ENCODE data around the gene CAPN5.

CAPN5 gene

DNA sequence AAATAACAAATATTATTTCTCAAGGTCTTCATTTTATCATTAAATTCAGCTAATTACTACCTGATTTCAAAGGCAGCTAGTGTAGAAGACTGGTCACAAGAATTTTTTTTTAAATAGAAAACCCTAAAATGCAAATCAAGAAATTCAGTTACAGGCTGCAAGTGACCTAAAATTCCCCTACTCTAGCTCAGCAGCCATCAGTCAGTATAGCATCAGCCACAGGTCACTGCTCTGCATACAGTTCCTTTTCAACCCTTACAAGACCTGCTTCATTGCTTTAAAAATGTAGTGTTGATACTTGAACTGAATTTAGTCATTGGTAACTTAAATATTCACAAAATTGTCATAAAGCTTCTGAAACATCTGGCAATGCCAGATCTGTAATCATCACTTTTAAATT is 42.0 kb upstream of the CAPN5 start:
- Histone ChIP-seq H3K4me2 (ENCODE audit: insufficient read depth, low read length, poor library complexity, severe bottlenecking) (no peak overlapping the region), H2BK5ac (ENCODE audit: low read length) (no peak overlapping the region), H2BK15ac (ENCODE audit: low read length) (no peak overlapping the region), H2BK12ac (ENCODE audit: low read length) (no peak overlapping the region), H4K8ac (ENCODE audit: low read depth, low read length) (no peak overlapping the region), H2BK120ac (ENCODE audit: low read depth, low read length) (no peak overlapping the region), H3K36me3 (replicated peaks in 1 of 2; ENCODE audit: control insufficient read depth in 2 of 2, insufficient read depth in 2 of 2, low read length in 2 of 2) (no peaks in the 10 kb centered on the region), H3K14ac (ENCODE audit: low read length) (no peak overlapping the region), H4K91ac (ENCODE audit: low read depth, low read length, poor library complexity) (no peak overlapping the region), H3K4me1 (ENCODE audit: control insufficient read depth in 2 of 2, insufficient read depth in 1 of 2, low read depth in 1 of 2, low read length in 2 of 2) (peaks cover 0 to 7% of the 10 kb centered on the region in 2 donors), H3K4me3 (ENCODE audit: low read length in 2 of 2) (no peak overlapping the region), H3K27me3 (ENCODE audit: control insufficient read depth in 3 of 3, insufficient read depth in 3 of 3, low read depth in 1 of 3, low read length in 3 of 3) (no peaks in the 10 kb centered on the region), H3K27ac (replicated peaks; ENCODE audit: low read length) (no peak overlapping the region), H3K4ac (ENCODE audit: low read length) (no peak overlapping the region), H3K79me1 (ENCODE audit: low read depth, low read length) (no peaks in the 10 kb centered on the region), H3K9me3 (replicated peaks in 1 of 2; ENCODE audit: control insufficient read depth in 2 of 2, insufficient read depth in 1 of 2, low read depth in 1 of 2, low read length in 2 of 2) (no peaks in the 10 kb centered on the region), H3K9ac (ENCODE audit: low read depth, low read length, poor library complexity) (no peak overlapping the region), H2AFZ (ENCODE audit: low read length) (no peak overlapping the region), H3K23ac (ENCODE audit: low read depth, low read length, poor library complexity) (no peak overlapping the region), H3K18ac (ENCODE audit: low read length) (no peak overlapping the region), H2AK5ac (ENCODE audit: low read depth, low read length) (no peak overlapping the region)
- no peak for DNase-seq (ENCODE audit: low spot score)

DNA sequence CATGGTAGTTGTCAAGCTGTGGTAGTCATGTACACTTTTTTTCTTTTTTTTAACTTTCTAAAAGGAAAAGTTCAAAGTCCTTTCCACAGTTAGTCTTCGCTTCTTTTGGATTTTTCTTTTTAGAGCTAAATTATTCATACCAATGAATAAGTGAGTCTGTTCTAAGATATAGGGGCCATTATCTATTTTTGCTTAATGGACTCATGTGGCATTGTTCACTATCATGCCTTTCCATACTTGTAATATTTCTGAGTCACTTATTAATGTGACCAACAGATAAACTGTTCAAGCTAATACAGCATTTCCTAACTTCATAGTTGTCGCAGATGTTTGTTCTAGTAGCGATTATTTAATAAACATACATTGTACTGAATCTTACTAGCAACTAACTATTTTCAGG is 40.5 kb upstream of the CAPN5 start:
- Histone ChIP-seq H2BK120ac (ENCODE audit: low read depth, low read length) (no peak overlapping the region), H3K18ac (ENCODE audit: low read length) (no peak overlapping the region), H3K4ac (ENCODE audit: low read length) (no peak overlapping the region), H3K4me2 (ENCODE audit: insufficient read depth, low read length, poor library complexity, severe bottlenecking) (no peak overlapping the region), H2BK5ac (ENCODE audit: low read length) (no peak overlapping the region), H2AFZ (ENCODE audit: low read length) (no peak overlapping the region), H3K4me3 (ENCODE audit: low read length in 2 of 2) (no peak overlapping the region), H4K91ac (ENCODE audit: low read depth, low read length, poor library complexity) (no peak overlapping the region), H3K27me3 (ENCODE audit: control insufficient read depth in 3 of 3, insufficient read depth in 3 of 3, low read depth in 1 of 3, low read length in 3 of 3) (no peaks in the 10 kb centered on the region), H3K27ac (replicated peaks; ENCODE audit: low read length) (no peak overlapping the region), H3K4me1 (ENCODE audit: control insufficient read depth in 2 of 2, insufficient read depth in 1 of 2, low read depth in 1 of 2, low read length in 2 of 2) (no peaks in the 10 kb centered on the region), H3K79me1 (ENCODE audit: low read depth, low read length) (no peaks in the 10 kb centered on the region), H3K9me3 (replicated peaks in 1 of 2; ENCODE audit: control insufficient read depth in 2 of 2, insufficient read depth in 1 of 2, low read depth in 1 of 2, low read length in 2 of 2) (no peaks in the 10 kb centered on the region), H4K8ac (ENCODE audit: low read depth, low read length) (no peak overlapping the region), H2AK5ac (ENCODE audit: low read depth, low read length) (no peak overlapping the region), H3K23ac (ENCODE audit: low read depth, low read length, poor library complexity) (no peak overlapping the region), H3K14ac (ENCODE audit: low read length) (no peak overlapping the region), H3K9ac (ENCODE audit: low read depth, low read length, poor library complexity) (no peak overlapping the region), H2BK12ac (ENCODE audit: low read length) (no peak overlapping the region), H3K36me3 (replicated peaks in 1 of 2; ENCODE audit: control insufficient read depth in 2 of 2, insufficient read depth in 2 of 2, low read length in 2 of 2) (no peaks in the 10 kb centered on the region), H2BK15ac (ENCODE audit: low read length) (no peak overlapping the region)
- WGBS, 2 donors (ENCODE audit: extremely low coverage in 2 of 2, insufficient read length in 2 of 2, insufficient replicate concordance in 1 of 2), result no CpG with 5 or more reads among the region's 3 CpGs
- no peak for DNase-seq (ENCODE audit: low spot score)

DNA sequence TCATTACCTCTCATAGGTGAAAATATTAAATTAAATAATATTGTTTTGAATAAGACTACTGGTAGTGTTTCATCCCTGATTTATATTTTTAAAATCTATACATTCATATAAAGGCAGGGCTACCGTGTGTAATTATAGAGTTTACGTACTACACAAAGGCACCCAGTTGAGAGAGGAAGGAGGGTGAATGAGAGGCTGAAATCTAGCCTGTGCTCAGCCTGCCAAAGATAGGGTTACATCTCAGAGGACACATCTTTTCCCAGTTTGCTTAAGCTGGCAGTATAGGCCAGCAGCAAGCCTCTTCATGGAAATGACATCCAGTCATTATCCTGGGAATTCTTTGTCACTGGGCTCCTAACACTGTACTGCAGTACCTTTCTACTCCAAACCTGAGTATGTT is 40.0 kb upstream of the CAPN5 start:
- H3K36me3 ChIP-seq (replicated peaks in 1 of 2; ENCODE audit: control insufficient read depth in 2 of 2, insufficient read depth in 2 of 2, low read length in 2 of 2), result no peaks in the 10 kb centered on the region
- no peak for DNase-seq (ENCODE audit: low spot score)

DNA sequence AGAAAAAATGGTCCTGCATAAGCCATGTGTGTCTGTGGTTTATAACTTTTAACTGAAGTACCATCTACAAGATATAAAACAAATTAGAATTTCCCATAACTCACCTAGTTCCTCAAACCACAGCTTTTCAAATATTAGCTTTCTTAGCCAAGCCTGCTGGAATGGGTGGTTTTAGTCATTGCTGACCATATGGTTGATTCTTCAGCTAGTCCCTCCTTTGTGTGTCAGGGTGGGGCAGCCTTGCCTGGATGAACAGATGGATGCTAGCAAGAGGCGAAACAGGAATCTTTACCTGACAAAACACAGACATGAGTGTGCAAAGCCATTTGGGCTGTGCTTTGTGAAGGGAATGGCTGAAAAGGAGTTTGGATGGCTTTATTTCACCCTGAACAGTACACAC is 39.5 kb upstream of the CAPN5 start:
- no peaks in the 10 kb centered on the region for H3K9me3 ChIP-seq (replicated peaks in 1 of 2; ENCODE audit: control insufficient read depth in 2 of 2, insufficient read depth in 1 of 2, low read depth in 1 of 2, low read length in 2 of 2)
- no peak overlapping the region for H3K4me3 ChIP-seq (ENCODE audit: low read length in 2 of 2)
- no peak overlapping the region for H3K14ac ChIP-seq (ENCODE audit: low read length)
- H3K4me1 ChIP-seq (ENCODE audit: control insufficient read depth in 2 of 2, insufficient read depth in 1 of 2, low read depth in 1 of 2, low read length in 2 of 2), result no peaks in the 10 kb centered on the region
- H3K79me1 ChIP-seq (ENCODE audit: low read depth, low read length), result no peaks in the 10 kb centered on the region
- no peak overlapping the region for H3K18ac ChIP-seq (ENCODE audit: low read length)
- H4K91ac ChIP-seq (ENCODE audit: low read depth, low read length, poor library complexity), result no peak overlapping the region
- no peak overlapping the region for H2BK120ac ChIP-seq (ENCODE audit: low read depth, low read length)
- H2AK5ac ChIP-seq (ENCODE audit: low read depth, low read length), result no peak overlapping the region
- H2BK5ac ChIP-seq (ENCODE audit: low read length), result no peak overlapping the region
- H3K9ac ChIP-seq (ENCODE audit: low read depth, low read length, poor library complexity), result no peak overlapping the region
- no peak overlapping the region for H3K27ac ChIP-seq (replicated peaks; ENCODE audit: low read length)
- no peak overlapping the region for H2BK12ac ChIP-seq (ENCODE audit: low read length)
- no peak overlapping the region for H3K4me2 ChIP-seq (ENCODE audit: insufficient read depth, low read length, poor library complexity, severe bottlenecking)
- H4K8ac ChIP-seq (ENCODE audit: low read depth, low read length), result no peak overlapping the region
- H3K27me3 ChIP-seq (ENCODE audit: control insufficient read depth in 3 of 3, insufficient read depth in 3 of 3, low read depth in 1 of 3, low read length in 3 of 3), result no peaks in the 10 kb centered on the region
- no peaks in the 10 kb centered on the region for H3K36me3 ChIP-seq (replicated peaks in 1 of 2; ENCODE audit: control insufficient read depth in 2 of 2, insufficient read depth in 2 of 2, low read length in 2 of 2)
- no peak overlapping the region for H2BK15ac ChIP-seq (ENCODE audit: low read length)
- DNase-seq (ENCODE audit: low spot score), result no peak
- WGBS, 2 donors (ENCODE audit: extremely low coverage in 2 of 2, insufficient read length in 2 of 2, insufficient replicate concordance in 1 of 2), result no CpG with 5 or more reads among the region's 1 CpG
- H3K23ac ChIP-seq (ENCODE audit: low read depth, low read length, poor library complexity), result no peak overlapping the region
- no peak overlapping the region for H2AFZ ChIP-seq (ENCODE audit: low read length)
- no peak overlapping the region for H3K4ac ChIP-seq (ENCODE audit: low read length)

More for the DNA sequence above, 40.0 kb upstream of the CAPN5 start:
- Histone ChIP-seq H2AFZ (ENCODE audit: low read length) (no peak overlapping the region), H3K23ac (ENCODE audit: low read depth, low read length, poor library complexity) (no peak overlapping the region), H2BK120ac (ENCODE audit: low read depth, low read length) (no peak overlapping the region), H3K9me3 (replicated peaks in 1 of 2; ENCODE audit: control insufficient read depth in 2 of 2, insufficient read depth in 1 of 2, low read depth in 1 of 2, low read length in 2 of 2) (no peaks in the 10 kb centered on the region), H3K27ac (replicated peaks; ENCODE audit: low read length) (no peak overlapping the region), H3K27me3 (ENCODE audit: control insufficient read depth in 3 of 3, insufficient read depth in 3 of 3, low read depth in 1 of 3, low read length in 3 of 3) (no peaks in the 10 kb centered on the region), H2AK5ac (ENCODE audit: low read depth, low read length) (no peak overlapping the region), H4K91ac (ENCODE audit: low read depth, low read length, poor library complexity) (no peak overlapping the region), H2BK5ac (ENCODE audit: low read length) (no peak overlapping the region), H2BK15ac (ENCODE audit: low read length) (no peak overlapping the region), H3K79me1 (ENCODE audit: low read depth, low read length) (no peaks in the 10 kb centered on the region), H2BK12ac (ENCODE audit: low read length) (no peak overlapping the region), H3K18ac (ENCODE audit: low read length) (no peak overlapping the region), H3K4me3 (ENCODE audit: low read length in 2 of 2) (no peak overlapping the region), H3K4me1 (ENCODE audit: control insufficient read depth in 2 of 2, insufficient read depth in 1 of 2, low read depth in 1 of 2, low read length in 2 of 2) (no peaks in the 10 kb centered on the region), H4K8ac (ENCODE audit: low read depth, low read length) (no peak overlapping the region), H3K4ac (ENCODE audit: low read length) (no peak overlapping the region), H3K9ac (ENCODE audit: low read depth, low read length, poor library complexity) (no peak overlapping the region), H3K4me2 (ENCODE audit: insufficient read depth, low read length, poor library complexity, severe bottlenecking) (no peak overlapping the region), H3K14ac (ENCODE audit: low read length) (no peak overlapping the region)
- no CpG with 5 or more reads among the region's 2 CpGs for WGBS, 2 donors (ENCODE audit: extremely low coverage in 2 of 2, insufficient read length in 2 of 2, insufficient replicate concordance in 1 of 2)

Data from neuronal stem cell (in vitro differentiated cells).